Activated T-cell treated with anti-CD3 and anti-CD28 coated beads, Interleukin-2, amount 50 U/mL, for 48 hours (primary cell): Measurements from ENCODE around the gene CFB.
A peak's percentile ranks its signal among the peaks of the same experiment; 100 is the strongest.
"Not testable (repeated sequence)": the region's sequence is repeated elsewhere in the genome, so short reads cannot be mapped to it uniquely, and the experiment has no call there.

ENCODE experiments used
- DNase-seq, 2 experiments: peaks; one replicate each; pipeline ENCODE4 v3.0.0-alpha.2; 2020

Gene CFB

DNA sequence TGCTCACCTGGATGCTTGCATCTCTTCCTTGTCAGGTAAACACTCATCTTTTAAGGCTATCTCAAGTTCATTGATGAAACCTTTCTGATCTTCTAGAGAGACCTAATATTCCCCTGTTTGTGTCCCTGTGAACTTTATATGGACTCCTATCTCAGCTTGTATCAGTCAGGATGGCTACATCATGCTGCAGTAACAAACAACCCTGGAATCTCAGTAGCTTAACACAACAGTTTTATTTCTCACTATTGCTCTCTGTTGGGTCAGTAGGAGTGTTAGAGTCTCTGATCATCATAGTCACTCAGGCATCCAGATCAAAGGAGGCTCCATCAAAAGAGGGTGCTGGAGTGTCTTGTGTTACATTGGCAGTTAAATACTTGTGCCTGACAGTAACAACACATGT, 30.5 kb upstream of the CFB start:
- no peak for DNase-seq

GRCh38 chr6:31915756-31916155, 30.1 kb upstream of the CFB start:
- no peak for DNase-seq

GRCh38 chr6:31918069-31918720, 27.7 kb upstream of the CFB start:
- DNase-seq: no peak

DNA sequence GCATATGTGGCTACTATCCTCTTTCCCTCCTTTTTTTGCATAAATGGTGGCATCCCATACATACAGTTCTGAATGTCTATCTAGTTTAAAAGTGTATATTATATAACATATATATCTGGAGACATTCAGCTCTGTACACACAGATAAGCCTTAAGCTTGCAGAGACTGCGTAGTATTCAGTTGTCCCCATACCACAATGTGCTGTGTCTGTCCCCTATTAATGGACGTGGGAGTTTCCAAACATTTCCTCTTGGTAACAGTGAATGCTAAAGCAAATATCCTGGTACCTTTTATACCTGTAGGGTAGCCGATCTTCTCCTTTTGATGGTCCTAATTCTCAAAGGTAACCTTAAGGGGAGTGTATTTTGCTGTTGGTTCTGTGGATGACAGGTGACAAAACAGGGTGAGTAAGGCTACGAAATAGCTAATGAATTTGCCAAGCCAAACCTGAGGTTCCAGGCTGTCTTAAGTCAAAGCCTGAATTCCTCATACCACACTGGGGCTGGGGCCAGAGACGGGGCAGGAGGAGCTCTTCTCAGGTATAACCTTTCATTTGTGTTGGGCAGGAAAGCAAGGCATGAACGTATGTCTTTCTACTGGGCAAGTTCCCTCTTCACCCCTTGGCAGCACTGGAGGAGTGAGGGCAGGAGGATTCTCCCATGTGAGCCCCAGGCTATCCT, 26.1 kb upstream of the CFB start:
- no peak for DNase-seq

- no peak for DNase-seq
Measured at GRCh38 chr6:31920811-31921210, 25.1 kb upstream of the CFB start.

DNA sequence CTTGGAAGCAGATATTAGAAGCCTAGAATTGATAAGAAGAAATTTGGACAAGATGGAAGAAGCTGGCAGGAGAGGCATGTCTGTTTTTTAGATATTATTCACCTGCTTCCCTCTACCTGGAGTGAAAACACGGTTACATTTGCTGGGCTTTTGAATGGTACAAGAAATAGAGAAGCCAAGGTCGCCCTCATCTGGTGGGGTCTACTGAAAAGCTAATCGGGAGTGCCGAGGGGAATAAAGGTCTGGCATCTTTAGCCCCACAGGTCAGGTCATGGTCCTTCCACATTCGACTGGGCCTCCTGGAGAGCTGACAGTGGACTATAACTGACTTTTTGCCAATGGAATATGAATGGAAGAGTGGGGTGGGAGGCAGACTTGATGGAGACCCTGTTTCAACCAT, 23.0 kb upstream of the CFB start:
- peak in 1 of 2 experiments; percentile 46 for DNase-seq

DNA sequence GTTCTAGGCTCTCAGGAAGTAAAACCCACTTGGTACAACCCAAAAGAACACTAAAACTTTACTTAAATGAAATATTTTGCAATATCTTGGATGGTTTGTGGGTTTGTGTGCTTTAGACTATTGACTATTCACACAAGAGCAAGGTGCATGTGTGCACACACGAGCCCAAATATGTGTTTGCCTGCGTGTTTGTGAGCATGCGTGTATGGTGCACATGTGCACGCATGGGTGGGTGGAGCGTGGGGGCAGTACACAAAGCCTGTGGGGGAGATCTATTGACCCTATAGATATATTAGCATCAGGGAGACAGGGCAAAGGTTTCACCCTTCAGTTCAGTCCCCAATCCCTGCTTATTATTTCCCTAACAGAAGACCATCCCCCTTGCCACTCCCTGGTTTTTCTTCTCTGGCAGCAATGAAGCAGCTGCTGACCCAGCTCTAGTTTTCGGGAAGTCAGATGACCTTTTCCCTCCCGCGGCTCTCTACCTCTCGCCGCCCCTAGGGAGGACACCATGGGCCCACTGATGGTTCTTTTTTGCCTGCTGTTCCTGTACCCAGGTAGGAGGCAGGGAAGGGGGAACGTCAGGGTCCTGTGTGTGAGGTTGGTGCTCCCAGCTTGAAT, 18.5 kb upstream of the CFB start, which contains the start of gene C2:
Gene C2, plus strand, starts transcription at position 476 of the 621 bp plus-strand sequence. Its CDS starts 36 bp downstream, at position 512.
- DNase-seq: no peak

DNA sequence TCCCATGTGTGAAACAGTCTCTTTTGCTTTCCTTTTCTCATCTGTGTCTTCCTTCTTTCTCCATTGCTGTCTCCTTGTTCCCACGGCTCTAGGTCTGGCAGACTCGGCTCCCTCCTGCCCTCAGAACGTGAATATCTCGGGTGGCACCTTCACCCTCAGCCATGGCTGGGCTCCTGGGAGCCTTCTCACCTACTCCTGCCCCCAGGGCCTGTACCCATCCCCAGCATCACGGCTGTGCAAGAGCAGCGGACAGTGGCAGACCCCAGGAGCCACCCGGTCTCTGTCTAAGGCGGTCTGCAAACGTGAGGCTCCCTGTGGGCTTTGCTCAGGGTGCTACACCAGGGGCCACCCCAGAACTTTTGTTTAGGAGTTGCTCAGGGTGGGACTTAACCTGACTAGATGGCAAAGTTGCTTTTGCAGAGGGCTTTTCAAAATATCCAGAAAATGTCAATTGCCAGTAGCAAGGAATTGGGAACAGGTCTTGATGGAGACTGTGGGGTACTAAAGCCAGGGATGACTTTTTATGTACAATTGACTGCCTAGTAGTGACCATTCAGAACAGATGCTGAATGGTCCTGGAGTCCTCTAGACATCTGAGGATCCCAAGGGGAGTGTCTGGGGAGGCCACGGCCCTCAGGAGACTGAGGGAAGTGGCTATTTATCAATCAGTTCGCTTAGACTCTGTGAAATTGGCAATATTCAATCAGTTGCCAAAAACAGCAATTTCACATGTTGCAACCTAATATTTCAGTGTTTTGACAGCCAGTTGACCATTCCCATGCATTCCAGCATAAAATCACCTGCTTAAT, 17.8 kb upstream of the CFB start:
- no peak for DNase-seq

DNA sequence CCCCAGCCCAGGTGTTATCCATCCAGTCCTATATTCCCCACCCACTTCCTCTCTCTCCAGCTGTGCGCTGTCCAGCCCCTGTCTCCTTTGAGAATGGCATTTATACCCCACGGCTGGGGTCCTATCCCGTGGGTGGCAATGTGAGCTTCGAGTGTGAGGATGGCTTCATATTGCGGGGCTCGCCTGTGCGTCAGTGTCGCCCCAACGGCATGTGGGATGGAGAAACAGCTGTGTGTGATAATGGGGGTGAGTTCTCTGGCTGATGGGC, 17.3 kb upstream of the CFB start:
- DNase-seq: no peak

DNA sequence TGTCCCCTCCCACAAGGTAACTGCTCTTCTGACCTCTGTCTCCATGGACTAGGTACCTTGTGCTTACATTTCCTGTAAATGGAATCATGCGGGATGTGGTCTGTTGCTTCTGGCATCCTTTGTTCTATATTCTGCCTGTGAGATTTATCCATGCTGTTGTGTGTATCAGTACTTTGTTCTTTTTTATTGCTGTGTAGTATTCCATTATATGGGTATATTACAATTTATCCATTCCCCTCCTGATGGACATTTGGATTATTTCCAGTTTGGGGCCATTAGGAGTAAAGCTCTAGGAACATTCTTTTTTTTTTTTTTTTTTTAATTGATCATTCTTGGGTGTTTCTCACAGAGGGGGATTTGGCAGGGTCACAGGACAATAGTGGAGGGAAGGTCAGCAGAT, 14.9 kb upstream of the CFB start:
- no peak for DNase-seq

DNA sequence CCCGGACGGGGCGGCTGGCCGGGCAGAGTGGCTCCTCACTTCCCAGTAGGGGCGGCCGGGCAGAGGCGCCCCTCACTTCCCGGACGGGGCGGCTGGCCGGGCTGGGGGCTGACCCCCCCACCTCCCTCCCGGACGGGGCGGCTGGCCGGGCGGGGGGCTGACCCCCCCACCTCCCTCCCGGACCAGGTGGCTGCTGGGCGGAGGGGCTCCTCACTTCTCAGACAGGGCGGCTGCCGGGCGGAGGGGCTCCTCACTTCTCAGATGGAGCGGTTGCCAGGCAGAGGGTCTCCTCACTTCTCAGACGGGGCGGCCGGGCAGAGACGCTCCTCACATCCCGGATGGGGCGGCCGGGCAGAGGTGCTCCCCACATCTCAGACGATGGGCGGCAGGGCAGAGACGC, 13.8 kb upstream of the CFB start:
- DNase-seq: not testable (repeated sequence)

- no peak for DNase-seq
Measured at GRCh38 chr6:31933537-31933936, 12.4 kb upstream of the CFB start.

DNA sequence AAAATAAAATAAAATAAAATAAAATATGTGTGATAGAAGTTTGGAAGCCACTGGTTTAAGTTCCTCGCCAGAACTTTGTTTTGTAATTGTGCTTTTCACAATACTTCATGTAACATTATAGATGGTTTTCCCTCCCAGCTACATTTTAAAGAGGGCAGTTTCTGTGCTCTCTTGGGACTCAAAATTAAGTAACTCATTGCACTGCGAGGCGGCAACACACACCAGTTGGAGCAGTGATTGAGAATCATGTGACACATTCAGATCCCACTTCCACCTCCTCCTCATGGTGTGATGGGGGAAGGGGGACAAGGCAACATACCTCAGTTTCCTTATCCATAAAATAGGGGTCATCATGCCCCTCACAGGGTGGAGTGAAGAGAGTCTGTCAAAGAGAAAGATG, 10.9 kb upstream of the CFB start:
- DNase-seq: no peak

DNA sequence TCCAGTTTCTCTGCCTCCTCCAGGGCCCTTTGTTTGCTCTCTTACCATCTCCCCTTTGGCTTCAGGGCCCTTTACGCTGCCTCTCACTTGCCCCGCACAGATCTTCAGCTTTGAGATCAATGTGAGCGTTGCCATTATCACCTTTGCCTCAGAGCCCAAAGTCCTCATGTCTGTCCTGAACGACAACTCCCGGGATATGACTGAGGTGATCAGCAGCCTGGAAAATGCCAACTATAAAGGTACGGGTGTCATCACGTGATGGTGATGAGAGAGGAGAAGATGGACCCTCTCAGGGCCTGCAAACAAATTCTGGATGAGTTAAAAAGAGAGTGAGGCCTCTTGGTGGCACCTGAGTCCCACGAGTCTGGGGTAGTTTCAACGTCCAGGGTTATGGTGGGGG, 10.1 kb upstream of the CFB start:
- no peak for DNase-seq

DNA sequence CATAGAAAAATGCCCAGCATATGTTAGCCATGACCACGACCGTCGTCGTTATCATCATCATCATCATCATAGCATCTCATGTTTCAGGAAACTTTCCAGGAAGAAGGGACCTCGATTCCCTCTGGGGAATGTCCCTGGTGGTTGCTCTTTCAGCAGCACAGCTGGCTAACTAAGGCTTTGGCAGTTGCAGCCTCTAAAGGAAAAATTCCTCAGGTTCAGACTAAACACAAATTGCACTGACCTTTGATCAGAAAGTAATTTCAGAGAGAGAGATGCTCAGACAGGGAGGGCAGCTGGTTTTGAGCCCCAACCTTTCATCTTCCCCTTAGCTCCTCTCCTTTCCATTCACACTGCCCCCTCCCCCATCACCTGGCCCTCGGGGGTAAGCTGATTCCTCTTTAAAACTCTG, 5.6 kb upstream of the CFB start:
- no peak for DNase-seq

- DNase-seq: no peak
Measured at GRCh38 chr6:31943742-31944141, 2.2 kb upstream of the CFB start.

DNA sequence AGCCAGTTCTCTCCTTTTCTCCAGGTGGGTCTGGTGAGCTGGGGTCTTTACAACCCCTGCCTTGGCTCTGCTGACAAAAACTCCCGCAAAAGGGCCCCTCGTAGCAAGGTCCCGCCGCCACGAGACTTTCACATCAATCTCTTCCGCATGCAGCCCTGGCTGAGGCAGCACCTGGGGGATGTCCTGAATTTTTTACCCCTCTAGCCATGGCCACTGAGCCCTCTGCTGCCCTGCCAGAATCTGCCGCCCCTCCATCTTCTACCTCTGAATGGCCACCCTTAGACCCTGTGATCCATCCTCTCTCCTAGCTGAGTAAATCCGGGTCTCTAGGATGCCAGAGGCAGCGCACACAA, 765 bp upstream of the CFB start:
- no peak for DNase-seq

- DNase-seq: no peak
Measured at GRCh38 chr6:31946370-31946885, 533 bp downstream of the CFB start.

DNA sequence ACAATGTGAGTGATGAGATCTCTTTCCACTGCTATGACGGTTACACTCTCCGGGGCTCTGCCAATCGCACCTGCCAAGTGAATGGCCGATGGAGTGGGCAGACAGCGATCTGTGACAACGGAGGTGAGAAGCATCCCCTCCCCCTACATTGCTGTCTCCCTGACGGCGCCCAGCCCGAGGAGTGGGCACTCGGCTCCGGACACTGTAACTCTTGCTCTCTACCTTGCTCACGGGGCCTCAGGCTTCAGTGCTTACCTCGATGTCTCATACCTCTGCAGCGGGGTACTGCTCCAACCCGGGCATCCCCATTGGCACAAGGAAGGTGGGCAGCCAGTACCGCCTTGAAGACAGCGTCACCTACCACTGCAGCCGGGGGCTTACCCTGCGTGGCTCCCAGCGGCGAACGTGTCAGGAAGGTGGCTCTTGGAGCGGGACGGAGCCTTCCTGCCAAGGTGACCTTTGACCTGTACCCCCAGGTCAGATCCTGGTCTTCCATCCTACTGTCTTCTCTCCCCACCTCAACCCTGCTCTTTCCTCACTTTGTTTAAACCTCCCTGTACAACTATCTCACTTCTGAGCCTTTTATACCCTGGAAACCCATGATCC, 1.3 kb downstream of the CFB start:
- no peak for DNase-seq

DNA sequence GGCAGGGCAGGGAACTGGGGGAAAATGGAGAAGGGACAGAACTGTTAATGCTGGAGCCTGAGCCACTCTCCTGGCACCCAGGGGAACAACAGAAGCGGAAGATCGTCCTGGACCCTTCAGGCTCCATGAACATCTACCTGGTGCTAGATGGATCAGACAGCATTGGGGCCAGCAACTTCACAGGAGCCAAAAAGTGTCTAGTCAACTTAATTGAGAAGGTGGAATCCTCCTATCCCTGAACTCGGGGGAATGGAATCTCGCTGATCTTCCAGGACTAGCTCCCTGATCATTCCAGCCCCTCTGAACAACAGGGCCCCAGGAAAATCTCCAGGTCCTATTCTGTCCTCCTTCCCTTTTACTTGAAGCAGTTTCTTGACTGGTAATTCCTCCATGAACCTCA, 2.0 kb downstream of the CFB start:
- no peak for DNase-seq

GRCh38 chr6:31948306-31948705, 2.4 kb downstream of the CFB start:
- no peak for DNase-seq

DNA sequence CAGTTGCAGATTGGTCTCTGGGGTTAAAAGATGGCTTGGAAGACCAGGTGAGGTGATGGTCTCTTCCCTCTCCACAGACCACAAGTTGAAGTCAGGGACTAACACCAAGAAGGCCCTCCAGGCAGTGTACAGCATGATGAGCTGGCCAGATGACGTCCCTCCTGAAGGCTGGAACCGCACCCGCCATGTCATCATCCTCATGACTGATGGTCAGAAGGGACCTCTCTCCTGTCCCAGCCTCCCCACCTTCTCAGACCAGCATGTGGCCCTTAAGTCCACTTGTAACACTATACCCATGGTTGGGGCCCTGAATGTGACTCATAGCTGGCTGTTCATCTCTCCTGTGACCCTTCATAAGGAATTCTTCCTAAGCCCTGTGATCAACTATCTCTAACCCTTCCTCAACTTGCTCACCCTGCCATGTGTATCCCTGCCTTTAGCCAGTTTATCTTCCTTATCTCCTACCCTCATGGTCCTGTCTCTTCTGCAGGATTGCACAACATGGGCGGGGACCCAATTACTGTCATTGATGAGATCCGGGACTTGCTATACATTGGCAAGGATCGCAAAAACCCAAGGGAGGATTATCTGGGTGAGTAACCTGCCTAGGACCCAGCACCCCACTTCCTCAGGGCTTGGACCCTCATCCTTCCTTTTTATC, 3.0 kb downstream of the CFB start:
- no peak for DNase-seq
